PFSK-1 (cell line): ENCODE measurements around the gene MEF2C.

Source experiments
- FOXP2 ChIP-seq: optimal IDR thresholded peaks from 2 replicates; pipeline ENCODE3; 2011; ENCODE audit warnings: borderline replicate concordance, control low read depth, inconsistent platforms; ENCODE audit not compliant: insufficient read depth; ENCODE audit errors: extremely low read length, extremely low read depth
- POLR2AphosphoS5 ChIP-seq: IDR thresholded peaks from 2 replicates; pipeline ENCODE4 v1.6.1; 2012; ENCODE audit warnings: low read depth, mild to moderate bottlenecking, control low read depth, low read length, moderate library complexity
- SIN3A ChIP-seq: IDR thresholded peaks from 2 replicates; pipeline ENCODE4 v1.6.1; 2012; ENCODE audit warnings: mild to moderate bottlenecking, low read length, moderate library complexity, borderline replicate concordance; ENCODE audit not compliant: insufficient read depth
- TAF1 ChIP-seq: IDR thresholded peaks from 2 replicates; pipeline ENCODE4 v1.6.1; 2012; ENCODE audit warnings: low read length, control low read depth, borderline replicate concordance; ENCODE audit not compliant: insufficient read depth
- TF ChIP-seq, protein P1 (sequence below), 2 experiments: IDR thresholded peaks; 2 replicates each; pipeline versions ENCODE4 v1.6.1 to v1.8.0; 2011 to 2012; ENCODE audit warnings: low read depth in 2 of 2, low read length in 2 of 2, control low read depth in 1 of 2, inconsistent platforms in 1 of 2, mild to moderate bottlenecking in 1 of 2, moderate library complexity in 1 of 2; ENCODE audit not compliant: insufficient read depth in 1 of 2

MEF2C gene

DNA sequence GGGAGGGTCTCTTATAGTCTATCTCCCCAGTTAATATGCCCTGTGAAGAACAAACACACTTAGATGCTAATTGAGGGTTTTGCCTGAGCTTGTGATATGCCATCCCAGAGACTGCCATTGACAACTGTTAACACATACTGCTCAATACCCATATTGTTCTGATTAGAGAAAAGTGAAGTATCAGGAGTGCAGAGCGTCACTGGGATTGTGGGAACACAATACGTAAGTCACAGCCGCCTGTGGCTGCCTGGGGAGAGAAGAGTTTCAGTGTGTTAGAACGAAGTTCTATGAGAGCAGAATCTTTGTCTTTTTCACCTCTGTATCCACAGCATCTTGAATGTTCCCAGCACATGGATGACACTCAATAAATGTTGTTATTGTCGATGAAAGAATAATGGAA is 110.2 kb downstream of the MEF2C start:
- TF ChIP-seq FOXP2: no peak
- TF ChIP-seq TAF1: no peak
- no peak for TF ChIP-seq SIN3A
- TF ChIP-seq POLR2AphosphoS5: no peak
- TF ChIP-seq, protein P1, sequence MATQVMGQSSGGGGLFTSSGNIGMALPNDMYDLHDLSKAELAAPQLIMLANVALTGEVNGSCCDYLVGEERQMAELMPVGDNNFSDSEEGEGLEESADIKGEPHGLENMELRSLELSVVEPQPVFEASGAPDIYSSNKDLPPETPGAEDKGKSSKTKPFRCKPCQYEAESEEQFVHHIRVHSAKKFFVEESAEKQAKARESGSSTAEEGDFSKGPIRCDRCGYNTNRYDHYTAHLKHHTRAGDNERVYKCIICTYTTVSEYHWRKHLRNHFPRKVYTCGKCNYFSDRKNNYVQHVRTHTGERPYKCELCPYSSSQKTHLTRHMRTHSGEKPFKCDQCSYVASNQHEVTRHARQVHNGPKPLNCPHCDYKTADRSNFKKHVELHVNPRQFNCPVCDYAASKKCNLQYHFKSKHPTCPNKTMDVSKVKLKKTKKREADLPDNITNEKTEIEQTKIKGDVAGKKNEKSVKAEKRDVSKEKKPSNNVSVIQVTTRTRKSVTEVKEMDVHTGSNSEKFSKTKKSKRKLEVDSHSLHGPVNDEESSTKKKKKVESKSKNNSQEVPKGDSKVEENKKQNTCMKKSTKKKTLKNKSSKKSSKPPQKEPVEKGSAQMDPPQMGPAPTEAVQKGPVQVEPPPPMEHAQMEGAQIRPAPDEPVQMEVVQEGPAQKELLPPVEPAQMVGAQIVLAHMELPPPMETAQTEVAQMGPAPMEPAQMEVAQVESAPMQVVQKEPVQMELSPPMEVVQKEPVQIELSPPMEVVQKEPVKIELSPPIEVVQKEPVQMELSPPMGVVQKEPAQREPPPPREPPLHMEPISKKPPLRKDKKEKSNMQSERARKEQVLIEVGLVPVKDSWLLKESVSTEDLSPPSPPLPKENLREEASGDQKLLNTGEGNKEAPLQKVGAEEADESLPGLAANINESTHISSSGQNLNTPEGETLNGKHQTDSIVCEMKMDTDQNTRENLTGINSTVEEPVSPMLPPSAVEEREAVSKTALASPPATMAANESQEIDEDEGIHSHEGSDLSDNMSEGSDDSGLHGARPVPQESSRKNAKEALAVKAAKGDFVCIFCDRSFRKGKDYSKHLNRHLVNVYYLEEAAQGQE (IDR thresholded peaks at IDR 0.05; ENCODE audit: insufficient read depth in 1 of 2, low read depth in 2 of 2, low read length in 2 of 2): no peak

DNA sequence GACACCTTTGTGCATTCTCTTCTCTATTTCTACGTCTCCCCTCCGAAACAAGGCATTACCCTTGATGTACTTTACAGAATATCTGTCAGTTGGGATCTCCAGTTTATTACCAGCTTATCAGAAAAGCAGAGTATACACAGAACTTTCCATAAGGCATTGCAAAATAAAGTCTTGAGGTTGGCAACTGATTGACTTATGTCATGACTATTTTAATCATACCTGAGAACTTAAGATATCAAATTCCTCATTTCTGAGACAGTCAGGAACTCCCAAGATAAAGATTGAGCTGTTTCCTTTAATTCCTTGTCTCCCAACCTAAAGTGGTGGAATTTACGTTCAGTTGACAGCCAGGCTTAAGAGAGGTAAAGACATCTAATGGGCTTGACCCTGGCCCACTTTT is 110.9 kb downstream of the MEF2C start:
- TF ChIP-seq SIN3A (no peak), FOXP2 (no peak), POLR2AphosphoS5 (no peak), TAF1 (no peak)
- TF ChIP-seq, protein P1 (IDR thresholded peaks at IDR 0.05; ENCODE audit: insufficient read depth in 1 of 2, low read depth in 2 of 2, low read length in 2 of 2): no peak

DNA sequence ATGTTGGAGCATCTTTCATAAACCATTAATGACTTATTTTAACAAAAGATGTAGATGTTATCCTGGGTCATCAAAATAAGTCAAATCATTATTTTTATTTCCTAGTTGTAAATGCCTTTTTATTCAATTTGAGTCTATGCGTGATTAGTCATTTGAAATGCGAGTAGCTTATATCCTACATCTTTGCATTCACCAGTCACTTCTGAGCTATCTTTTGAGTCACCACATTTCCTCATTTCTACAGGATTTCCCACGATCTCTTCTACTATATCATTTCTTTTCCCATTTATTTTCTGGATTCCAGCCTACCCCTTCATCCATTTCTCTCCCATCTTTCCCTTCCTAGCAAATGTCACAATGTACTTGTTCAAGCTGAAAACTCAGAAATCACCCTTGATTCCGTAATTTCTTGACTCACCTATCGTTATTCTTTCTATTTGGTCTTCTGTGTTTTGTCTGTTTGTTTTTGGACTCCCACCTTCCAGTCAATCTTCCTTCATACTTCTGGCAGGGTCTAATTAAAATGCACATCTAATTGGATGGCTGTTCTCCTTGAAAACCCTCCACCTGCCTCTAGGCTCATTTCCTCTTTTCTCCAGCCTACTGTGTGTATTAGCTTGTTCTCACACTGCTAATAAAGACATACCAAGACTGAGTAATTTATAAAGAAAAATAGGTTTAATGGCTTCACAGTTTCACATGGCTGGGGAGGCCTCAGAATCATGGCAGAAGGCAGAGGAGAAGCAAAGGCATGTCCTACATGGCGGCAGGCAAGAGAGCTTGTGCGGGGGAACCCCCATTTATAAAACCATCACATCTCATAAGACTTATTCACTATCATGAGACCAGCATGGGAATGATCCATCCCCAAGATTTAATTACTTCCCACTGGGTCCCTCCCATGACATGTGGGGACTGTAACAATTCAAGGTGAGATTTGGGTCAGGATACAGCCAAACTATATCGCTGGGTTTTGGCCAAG is 112.4 kb downstream of the MEF2C start:
- TF ChIP-seq POLR2AphosphoS5: no peak
- TF ChIP-seq, protein P1 (IDR thresholded peaks at IDR 0.05; ENCODE audit: insufficient read depth in 1 of 2, low read depth in 2 of 2, low read length in 2 of 2): no peak
- no peak for TF ChIP-seq TAF1
- no peak for TF ChIP-seq SIN3A
- no peak for TF ChIP-seq FOXP2

DNA sequence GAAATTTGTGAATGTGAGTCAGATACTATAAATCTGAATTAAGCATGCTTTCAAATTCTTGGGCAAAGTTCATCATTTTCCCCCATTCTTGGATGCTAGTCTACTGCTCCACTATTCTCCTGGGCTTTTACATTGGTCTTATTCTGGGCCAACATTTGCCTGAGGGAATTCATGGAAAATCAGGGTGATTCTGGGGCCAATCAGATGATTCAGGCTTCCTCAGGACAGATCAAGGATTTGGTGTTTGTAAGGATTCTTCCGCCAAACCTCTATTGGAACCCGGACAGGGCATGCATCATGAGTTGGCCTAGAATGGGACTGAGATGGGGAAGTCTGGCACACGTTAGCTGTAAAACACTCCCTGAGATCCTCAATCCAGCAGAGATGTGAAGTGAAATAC is 113.8 kb downstream of the MEF2C start:
- TF ChIP-seq FOXP2: no peak
- no peak for TF ChIP-seq TAF1
- TF ChIP-seq, protein P1 (IDR thresholded peaks at IDR 0.05; ENCODE audit: insufficient read depth in 1 of 2, low read depth in 2 of 2, low read length in 2 of 2): no peak
- TF ChIP-seq POLR2AphosphoS5: no peak
- no peak for TF ChIP-seq SIN3A
